KMS-11 (cell line): ENCODE data around the gene RECQL5.

Experiments
- H2AFZ ChIP-seq: fragments of 200-600 bp; sonication (generic); 2 replicates; pipeline ENCODE4 v1.6.1; 2016; ENCODE audit warnings: antibody characterized with exemption, mixed run types, low read depth
- H3K27ac ChIP-seq: fragments of 200-600 bp; sonication (generic); 2 replicates; pipeline ENCODE4 v1.6.1; 2016; ENCODE audit warnings: mild to moderate bottlenecking, mixed run types
- H3K27me3 ChIP-seq: fragments of 200-600 bp; sonication (generic); 2 replicates; pipeline ENCODE4 v1.6.1; 2017; ENCODE audit warnings: mild to moderate bottlenecking, low read depth, mixed run types, moderate library complexity; ENCODE audit not compliant: insufficient read depth
- H3K36me3 ChIP-seq: fragments of 200-600 bp; sonication (generic); 2 replicates; pipeline ENCODE4 v1.6.1; 2017; ENCODE audit warnings: mild to moderate bottlenecking, mixed run types; ENCODE audit not compliant: insufficient read depth
- H3K4me1 ChIP-seq: fragments of 200-600 bp; sonication (generic); 2 replicates; pipeline ENCODE4 v1.6.1; 2016; ENCODE audit warnings: mild to moderate bottlenecking, low read depth, mixed run types; ENCODE audit not compliant: poor library complexity, severe bottlenecking
- H3K4me2 ChIP-seq: fragments of 200-600 bp; sonication (generic); 2 replicates; pipeline ENCODE4 v1.7.0; 2016; ENCODE audit warnings: mild to moderate bottlenecking, mixed run types
- H3K4me3 ChIP-seq: fragments of 200-600 bp; sonication (generic); IDR thresholded peaks from 2 replicates; pipeline ENCODE4 v1.6.1; 2017; ENCODE audit warnings: low read depth, low read length, mixed read lengths; ENCODE audit not compliant: insufficient read depth
- H3K79me2 ChIP-seq: fragments of 200-600 bp; sonication (generic); 2 replicates; pipeline ENCODE4 v1.6.1; 2016; ENCODE audit warnings: low read depth, mixed run types; ENCODE audit not compliant: insufficient read depth
- H3K9ac ChIP-seq: fragments of 200-600 bp; sonication (generic); 2 replicates; pipeline ENCODE4 v1.6.1; 2016; ENCODE audit warnings: mild to moderate bottlenecking, mixed run types
- H4K20me1 ChIP-seq: fragments of 200-600 bp; sonication (generic); 2 replicates; pipeline ENCODE4 v1.6.1; 2016; ENCODE audit warnings: mild to moderate bottlenecking, mixed run types; ENCODE audit not compliant: insufficient read depth
- CTCF ChIP-seq: fragments of 200-600 bp; sonication (generic); conservative IDR thresholded peaks from 2 replicates; pipeline ENCODE4 v1.6.1; 2017; ENCODE audit warnings: low read depth, mild to moderate bottlenecking, antibody characterized with exemption, low read length, moderate library complexity, mixed read lengths

RECQL5 gene

GRCh38 chr17:75617218-75617617 lies 49.7 kb downstream of the RECQL5 start:
- Histone ChIP-seq H3K36me3 (no peaks in the 10 kb centered on the region), H3K27ac (no peak overlapping the region), H2AFZ (no peak overlapping the region), H3K79me2 (no peaks in the 10 kb centered on the region), H3K4me1 (no peaks in the 10 kb centered on the region), H3K4me3 (no peak overlapping the region), H3K27me3 (peaks cover 99% of the 10 kb centered on the region), H3K9ac (no peak overlapping the region), H4K20me1 (no peaks in the 10 kb centered on the region), H3K4me2 (no peak overlapping the region)
- TF ChIP-seq CTCF, result no peak

DNA sequence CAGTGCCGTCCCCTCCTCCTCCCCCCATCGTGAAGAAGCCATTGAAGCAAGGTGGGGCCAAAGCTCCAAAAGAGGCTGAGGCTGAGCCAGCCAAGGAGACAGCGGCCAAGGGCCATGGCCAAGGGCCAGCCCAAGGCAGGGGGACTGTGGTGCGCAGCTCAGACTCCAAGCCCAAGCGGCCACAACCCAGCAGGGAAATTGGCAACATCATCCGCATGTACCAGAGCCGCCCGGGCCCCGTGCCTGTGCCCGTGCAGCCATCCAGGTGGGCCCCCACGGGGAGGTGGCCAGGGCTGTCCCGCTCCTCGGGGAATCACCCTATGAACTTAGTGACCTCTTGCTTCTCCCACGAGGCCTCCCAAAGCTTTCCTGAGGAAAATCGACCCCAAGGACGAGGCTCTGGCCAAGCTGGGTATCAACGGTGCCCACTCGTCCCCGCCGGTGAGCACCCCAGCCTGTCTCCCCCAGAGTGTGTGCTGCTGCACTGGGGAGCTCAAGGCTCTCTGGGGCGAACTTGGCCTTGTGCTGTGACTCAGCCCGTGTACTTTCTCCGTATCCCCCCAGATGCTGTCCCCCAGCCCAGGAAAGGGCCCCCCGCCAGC lies 50.3 kb downstream of the RECQL5 start:
- H3K79me2 ChIP-seq, result no peaks in the 10 kb centered on the region
- H3K4me3 ChIP-seq, result no peak overlapping the region
- no peak overlapping the region for H2AFZ ChIP-seq
- no peaks in the 10 kb centered on the region for H3K4me1 ChIP-seq
- peaks cover 99% of the 10 kb centered on the region for H3K27me3 ChIP-seq
- no peaks in the 10 kb centered on the region for H4K20me1 ChIP-seq
- no peak overlapping the region for H3K9ac ChIP-seq
- no peak overlapping the region for H3K4me2 ChIP-seq
- no peak overlapping the region for H3K27ac ChIP-seq
- H3K36me3 ChIP-seq, result no peaks in the 10 kb centered on the region
- TF ChIP-seq CTCF, result no peak

DNA sequence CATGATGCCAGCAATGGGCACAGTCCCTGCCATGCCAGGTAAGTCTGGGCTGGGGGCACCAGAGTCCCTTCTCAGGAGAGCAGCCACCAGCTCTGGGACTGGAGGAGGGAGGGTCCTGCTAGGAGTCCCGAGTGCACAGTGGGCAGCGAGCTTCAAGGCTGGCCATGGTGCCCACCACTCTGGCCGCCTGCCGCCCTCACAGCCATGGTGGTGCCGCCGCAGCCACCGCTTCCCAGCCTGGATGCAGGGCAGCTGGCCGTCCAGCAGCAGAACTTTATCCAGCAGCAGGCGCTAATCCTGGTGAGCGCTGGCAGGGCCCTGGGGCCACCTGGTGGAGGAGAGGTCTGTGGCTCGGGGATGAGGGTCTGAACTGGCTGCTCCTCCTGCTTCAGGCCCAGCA lies 51.7 kb downstream of the RECQL5 start:
- Histone ChIP-seq H3K27me3 (peaks cover 99% of the 10 kb centered on the region), H3K79me2 (no peaks in the 10 kb centered on the region), H3K27ac (no peak overlapping the region), H3K4me2 (no peak overlapping the region), H3K36me3 (no peaks in the 10 kb centered on the region), H3K9ac (no peak overlapping the region), H3K4me1 (no peaks in the 10 kb centered on the region), H3K4me3 (no peak overlapping the region), H4K20me1 (no peaks in the 10 kb centered on the region), H2AFZ (no peak overlapping the region)
- no peak for TF ChIP-seq CTCF

- Histone ChIP-seq H3K4me2 (no peak overlapping the region), H2AFZ (no peak overlapping the region), H3K4me3 (no peak overlapping the region), H4K20me1 (no peaks in the 10 kb centered on the region), H3K36me3 (no peaks in the 10 kb centered on the region), H3K9ac (no peak overlapping the region), H3K27me3 (peaks cover 99% of the 10 kb centered on the region), H3K27ac (no peak overlapping the region), H3K4me1 (no peaks in the 10 kb centered on the region), H3K79me2 (no peaks in the 10 kb centered on the region)
- TF ChIP-seq CTCF, result no peak; the same call in 1 of the 2 replicates
These were observed 52.2 kb downstream of the RECQL5 start for GRCh38 chr17:75614556-75615270.
